Measurements from ENCODE around the gene KIF14.
"Not testable (repeated sequence)": the region's sequence is repeated elsewhere in the genome, so short reads cannot be mapped to it uniquely, and the experiment has no call there.

KIF14 gene

DNA sequence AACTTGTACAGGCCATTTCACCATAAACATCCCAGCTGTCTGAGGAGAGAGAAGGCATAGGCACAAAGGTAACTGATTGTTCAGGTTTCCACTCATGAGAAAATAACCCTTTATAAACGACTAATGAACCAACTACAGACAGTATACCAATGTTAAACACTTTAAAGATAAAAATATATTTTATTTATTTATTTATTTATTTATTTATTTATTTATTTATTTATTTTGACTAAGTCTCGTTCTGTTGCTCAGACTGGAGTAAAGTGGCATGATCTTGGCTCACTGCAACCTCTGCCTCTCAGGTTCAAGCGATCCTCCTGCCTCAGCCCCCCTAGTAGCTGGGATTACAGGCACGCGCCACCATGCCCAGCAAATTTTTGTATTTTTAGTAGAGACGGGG is 67.8 kb downstream of the KIF14 start:
- H3K4me3 ChIP-seq (ENCODE audit: low read length): not testable (repeated sequence)

DNA sequence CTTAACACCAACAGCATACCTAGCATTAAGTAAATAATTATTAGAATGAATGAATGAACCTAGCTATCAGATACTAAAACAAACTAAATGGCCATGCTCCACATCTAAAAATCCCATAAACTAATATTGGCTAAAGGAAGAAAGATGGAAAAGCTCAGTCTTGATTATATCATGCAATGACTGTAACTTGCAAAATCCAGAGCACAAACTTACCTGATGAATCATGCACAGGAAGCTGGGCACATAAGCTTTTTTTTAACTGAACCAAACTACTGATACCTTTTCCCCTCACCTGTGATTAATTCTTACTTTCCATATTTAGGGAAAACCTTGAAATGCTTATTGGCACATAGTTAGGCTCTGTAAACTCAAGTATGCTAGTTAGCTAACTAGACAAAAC is 70.2 kb downstream of the KIF14 start:
- no peak overlapping the region for H3K4me3 ChIP-seq (ENCODE audit: low read length)
- no peak for DNase-seq (ENCODE audit: low read depth, low spot score)

More for the DNA sequence above, 67.8 kb downstream of the KIF14 start:
- not testable (repeated sequence) for DNase-seq (ENCODE audit: low read depth, low spot score)

GRCh38 chr1:200547386-200547785 is 73.2 kb downstream of the KIF14 start:
- H3K4me3 ChIP-seq (ENCODE audit: low read length): no peak overlapping the region
- DNase-seq (ENCODE audit: low read depth, low spot score): no peak

GRCh38 chr1:200546577-200546976 is 74.0 kb downstream of the KIF14 start:
- no peak overlapping the region for H3K4me3 ChIP-seq (ENCODE audit: low read length)
- no peak for DNase-seq (ENCODE audit: low read depth, low spot score)

DNA sequence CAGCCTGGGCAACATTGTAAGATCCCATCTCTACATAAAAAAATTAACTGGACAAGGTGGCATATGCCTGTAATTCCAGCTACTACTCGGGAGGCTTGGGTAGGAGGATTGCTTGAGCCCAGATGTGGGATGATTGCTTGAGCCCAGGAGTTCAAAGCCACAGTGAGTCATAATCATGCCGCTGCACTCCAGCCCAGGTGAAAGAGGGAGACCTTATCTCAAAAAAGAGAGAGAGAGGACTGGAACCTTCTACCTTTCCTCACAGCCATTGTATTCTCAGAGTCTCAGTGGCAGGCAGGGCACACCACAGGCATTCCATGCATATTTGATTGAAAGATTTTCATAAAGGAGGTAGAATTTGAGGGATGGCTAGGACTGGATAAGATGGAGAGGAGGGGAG is 78.4 kb downstream of the KIF14 start:
- no peak for DNase-seq (ENCODE audit: low read depth, low spot score)

GRCh38 chr1:200540281-200540680 is 80.3 kb downstream of the KIF14 start:
- H3K4me3 ChIP-seq (ENCODE audit: low read length): no peak overlapping the region
- DNase-seq (ENCODE audit: low read depth, low spot score): no peak

More for the DNA sequence above, 78.4 kb downstream of the KIF14 start:
- no peak overlapping the region for H3K4me3 ChIP-seq (ENCODE audit: low read length)

DNA sequence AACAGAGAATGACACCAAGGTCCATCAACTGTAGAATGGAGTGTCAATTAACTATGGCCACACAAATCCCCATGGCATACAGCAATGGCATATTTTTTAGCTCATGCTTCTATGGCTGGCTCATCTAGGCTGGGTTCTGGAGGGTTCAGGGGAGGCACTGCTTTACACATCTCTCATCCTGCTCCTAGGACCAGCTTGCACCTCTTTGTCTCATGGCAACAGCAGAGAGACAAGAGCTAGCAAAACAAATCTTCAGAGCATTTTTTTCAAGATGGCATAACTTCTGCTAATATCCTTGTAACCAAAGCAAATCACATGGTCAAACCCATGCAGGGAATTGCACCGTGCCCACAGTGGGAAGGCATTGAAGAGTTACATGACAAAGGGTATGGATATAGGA is 82.4 kb downstream of the KIF14 start:
- DNase-seq (ENCODE audit: low read depth, low spot score): no peak
- H3K4me3 ChIP-seq (ENCODE audit: low read length): no peak overlapping the region

DNA sequence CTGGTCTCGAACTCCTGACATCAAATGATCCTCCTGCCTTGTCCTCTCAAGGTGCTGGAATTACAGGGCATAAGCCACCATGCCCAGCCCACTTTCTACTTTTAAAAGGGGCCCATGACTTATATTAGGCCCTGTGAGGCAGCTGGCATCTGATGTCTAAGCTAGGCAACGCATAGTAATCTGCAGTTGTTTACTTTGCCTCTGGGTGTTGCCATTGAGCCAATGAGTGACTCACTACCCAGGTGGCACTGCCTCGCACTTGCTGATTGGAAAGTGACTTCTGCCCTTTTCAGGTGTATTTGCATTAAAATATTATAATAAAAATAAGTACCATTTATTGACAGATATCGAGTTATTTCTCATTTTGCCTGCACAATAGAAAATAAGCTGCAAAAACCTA is 84.9 kb downstream of the KIF14 start:
- peak; percentile 58 for DNase-seq (ENCODE audit: low read depth, low spot score)
- no peak overlapping the region for H3K4me3 ChIP-seq (ENCODE audit: low read length)

DNA sequence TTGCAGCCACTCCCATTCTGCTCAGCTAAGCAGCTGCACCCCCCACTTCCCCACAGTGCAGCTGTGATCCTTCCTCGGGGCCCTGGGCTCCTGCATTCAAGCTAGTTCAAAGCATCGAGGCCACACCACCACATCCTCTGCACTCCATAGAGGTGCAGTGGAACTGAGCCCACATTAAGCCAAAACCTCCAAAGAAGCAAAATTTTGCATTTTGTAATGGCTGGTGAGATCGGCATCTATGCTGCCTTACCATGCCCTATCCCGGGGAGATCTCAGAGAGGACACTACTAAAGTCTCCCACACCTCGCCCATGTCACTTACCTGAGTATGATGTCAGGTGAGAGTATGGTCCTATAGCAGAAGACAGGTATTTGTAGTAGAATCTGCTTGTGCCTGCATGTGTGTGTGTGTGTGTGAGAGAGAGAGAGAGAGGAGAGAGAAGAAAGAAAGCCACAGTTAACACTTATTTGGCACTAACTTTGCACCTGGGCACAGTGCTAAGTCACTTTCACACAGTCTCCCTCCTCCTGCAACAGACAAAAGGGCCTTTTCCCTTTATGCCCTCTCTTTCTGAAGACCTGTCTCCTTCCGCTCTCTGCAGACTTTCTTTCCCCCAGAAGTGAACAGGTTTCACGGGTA is 89.8 kb downstream of the KIF14 start:
- H3K4me3 ChIP-seq (ENCODE audit: low read length): peak overlapping the region; percentile 55
- DNase-seq (ENCODE audit: low read depth, low spot score): peak; percentile 99

DNA sequence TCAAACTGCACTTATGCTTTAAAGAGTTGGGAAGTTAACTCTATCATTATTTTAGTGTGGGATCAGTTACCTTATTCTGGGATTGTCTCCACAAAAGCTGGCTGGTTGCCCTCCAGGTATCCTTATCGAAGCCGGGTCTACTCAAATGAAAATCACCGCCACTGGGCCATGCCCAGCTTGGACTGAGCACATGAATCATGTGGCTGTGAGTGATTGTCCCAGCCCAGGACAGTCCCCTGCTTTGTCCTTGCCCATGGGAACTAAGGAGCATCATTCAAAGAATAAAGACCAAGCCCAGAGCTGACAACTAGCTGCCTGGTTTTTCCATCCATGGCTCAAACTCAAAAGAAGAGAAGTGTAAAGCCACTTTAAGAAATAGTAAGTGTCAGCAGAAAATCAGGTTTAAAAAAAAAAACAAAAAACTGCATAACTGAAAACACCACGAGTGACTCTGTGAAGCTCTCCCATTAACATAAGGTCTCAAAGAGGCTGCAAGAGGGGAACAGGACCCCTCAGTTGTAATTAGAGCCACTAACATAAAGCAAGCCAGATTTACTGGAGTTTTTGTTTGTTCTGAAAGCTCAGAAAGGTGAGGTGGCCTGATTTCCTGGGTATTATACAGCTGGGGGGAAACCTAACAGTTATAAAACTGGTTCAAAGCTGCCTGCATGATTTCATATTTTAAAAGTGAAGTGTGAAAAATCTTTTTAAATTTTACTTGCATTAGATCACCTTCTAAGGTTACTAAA is 91.5 kb downstream of the KIF14 start:
- DNase-seq (ENCODE audit: low read depth, low spot score): no peak
- no peak overlapping the region; the same call in 1 of the 2 replicates for H3K4me3 ChIP-seq (ENCODE audit: low read length)

DNA sequence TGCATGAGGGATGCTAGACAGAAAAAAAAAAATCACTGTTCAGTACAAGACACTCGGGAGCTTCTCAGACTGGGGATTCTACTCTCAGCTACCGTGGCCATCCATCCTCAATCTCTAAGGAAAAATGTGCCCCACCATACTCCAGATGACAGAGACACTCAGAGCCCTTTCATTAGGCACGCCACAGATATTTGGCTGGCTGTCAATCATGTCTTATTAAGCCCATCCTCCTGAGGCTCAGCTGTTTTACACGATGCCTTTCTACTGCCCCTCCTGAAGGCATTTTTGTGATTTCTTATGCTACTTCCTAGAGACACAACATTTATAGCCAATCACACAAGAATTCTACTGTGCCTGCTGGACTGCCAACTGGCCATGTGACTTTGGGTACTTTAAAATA is 92.9 kb downstream of the KIF14 start:
- no peak for DNase-seq (ENCODE audit: low read depth, low spot score)
- no peak overlapping the region for H3K4me3 ChIP-seq (ENCODE audit: low read length)

- no peak for DNase-seq (ENCODE audit: low read depth, low spot score)
- no peak overlapping the region for H3K4me3 ChIP-seq (ENCODE audit: low read length)
These were observed 93.6 kb downstream of the KIF14 start for GRCh38 chr1:200526709-200527612.

DNA sequence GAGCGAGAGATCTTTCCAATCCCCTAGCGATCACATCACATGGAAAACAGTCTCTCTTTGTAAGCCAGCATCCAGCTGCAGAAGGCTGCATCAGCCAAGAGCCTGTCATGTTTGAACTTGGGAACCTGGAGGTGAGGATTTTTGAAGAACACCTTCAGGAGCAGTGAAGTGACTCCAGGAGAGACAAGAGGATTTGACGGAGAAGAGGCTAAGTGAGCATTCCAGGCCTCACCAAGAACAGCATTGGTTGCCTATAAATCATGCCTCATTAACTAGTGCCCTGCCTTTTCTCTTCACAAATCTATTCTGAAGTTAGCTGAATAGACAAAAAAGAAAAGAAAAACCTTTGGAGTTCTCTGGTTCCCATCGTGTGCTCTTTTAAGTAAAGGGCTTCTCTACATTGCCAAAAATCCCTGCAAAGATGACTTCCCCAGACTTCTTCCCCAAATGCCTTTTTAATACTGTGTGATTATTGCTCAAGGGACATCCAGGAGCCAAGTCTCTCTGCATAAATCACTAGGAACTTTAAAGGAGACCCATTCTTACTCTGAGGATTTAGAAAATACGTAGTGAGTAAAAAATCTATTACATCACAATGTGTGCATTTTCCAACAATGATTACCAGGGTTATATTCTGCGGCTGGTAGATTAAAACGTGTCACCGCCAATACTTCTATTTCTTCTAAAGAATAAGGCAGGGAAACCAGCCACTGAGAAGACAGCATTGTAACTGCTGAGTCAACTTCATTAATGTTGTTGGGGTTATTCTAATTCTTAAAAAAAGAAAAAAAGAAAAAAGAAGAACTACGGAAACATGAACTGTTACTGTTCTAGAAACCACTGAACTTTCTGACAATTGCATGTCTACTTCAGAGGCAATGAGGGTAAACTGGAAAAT is 95.2 kb downstream of the KIF14 start:
- no peak for DNase-seq (ENCODE audit: low read depth, low spot score)
- no peak overlapping the region for H3K4me3 ChIP-seq (ENCODE audit: low read length)

GRCh38 chr1:200524551-200524950 is 96.0 kb downstream of the KIF14 start:
- DNase-seq (ENCODE audit: low read depth, low spot score); H3K4me3 ChIP-seq (ENCODE audit: low read length): not testable (repeated sequence)

DNA sequence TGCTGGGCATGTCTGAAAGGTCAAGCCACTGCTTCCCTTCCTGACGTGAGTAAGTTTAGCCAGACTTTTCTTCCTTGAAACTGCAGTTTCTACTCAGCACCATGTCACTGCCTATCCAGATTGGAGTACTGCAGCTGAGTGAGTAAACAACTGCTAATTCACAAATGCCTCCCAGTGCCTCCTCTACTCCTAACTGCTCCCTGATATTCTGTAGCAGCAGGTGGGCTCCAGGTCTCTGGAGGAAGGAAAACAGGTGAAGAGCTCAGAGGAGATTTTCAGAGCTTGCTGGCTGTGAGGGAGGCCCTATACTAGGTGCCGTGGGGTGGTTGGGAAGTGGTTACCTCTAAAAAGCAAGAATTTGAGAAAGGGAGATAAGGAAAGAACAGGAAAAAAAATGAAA is 96.5 kb downstream of the KIF14 start:
- no peak for DNase-seq (ENCODE audit: low read depth, low spot score)
- H3K4me3 ChIP-seq (ENCODE audit: low read length): no peak overlapping the region

DNA sequence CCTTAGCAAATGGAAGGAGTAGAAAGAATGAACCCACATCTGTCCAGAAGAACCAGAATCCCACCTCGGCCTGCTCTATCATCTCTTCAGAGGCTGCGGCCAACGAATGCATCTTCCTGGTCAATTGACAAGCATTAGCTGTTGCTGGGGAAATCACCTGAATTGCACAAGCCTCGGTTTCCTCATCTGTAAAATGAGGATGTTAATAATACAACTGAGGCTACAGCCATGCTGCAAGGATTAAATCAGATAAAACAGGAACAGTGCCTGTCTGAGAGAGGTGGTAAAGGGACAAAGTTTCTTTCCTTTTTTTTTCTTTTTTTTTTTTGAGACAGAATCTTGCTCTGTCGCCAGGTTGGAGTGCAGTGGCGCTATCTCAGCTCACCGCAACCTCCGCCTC is 99.8 kb downstream of the KIF14 start:
- H3K4me3 ChIP-seq (ENCODE audit: low read length): no peak overlapping the region
- DNase-seq (ENCODE audit: low read depth, low spot score): no peak

DNA sequence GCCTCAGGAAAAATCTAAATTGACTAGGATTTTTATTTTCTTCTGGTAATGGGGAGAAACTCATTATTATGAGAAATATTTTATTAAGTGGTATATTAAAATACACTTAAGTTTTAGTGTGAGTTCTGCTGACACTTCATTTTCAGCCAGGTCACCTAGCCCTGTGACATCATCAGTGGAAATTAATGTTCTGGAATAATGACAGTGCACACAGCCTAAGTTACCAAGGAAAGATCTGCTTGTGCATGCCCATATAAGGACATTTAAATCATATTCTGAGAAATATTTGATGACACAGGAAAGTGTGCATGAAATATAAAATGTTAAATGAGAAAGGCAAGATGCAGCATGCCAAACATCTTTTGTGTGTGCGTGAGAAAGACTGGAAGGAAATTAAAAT is 102.0 kb downstream of the KIF14 start:
- no peak for DNase-seq (ENCODE audit: low read depth, low spot score)
- no peak overlapping the region for H3K4me3 ChIP-seq (ENCODE audit: low read length)

DNA sequence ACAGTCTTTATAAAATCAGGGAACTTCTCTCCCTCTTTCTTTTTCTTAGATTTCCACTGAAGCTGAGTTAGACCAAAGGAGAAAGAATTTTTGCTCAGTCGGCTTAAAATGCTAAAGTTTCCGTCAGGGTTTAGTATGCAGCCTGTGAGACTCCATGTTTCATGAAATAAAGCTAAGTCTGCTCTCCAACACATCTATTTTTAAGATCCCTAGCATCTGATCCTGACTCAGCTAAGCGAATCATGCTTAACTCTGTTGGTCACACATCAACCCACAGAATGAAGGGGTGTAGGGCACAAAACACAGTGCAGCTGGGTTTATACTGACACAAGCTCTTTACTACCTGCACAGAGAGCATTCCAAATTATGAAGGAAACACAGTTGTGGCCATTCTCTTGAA is 108.4 kb downstream of the KIF14 start:
- H3K4me3 ChIP-seq (ENCODE audit: low read length): no peak overlapping the region
- no peak for DNase-seq (ENCODE audit: low read depth, low spot score)

GRCh38 chr1:200510228-200510623 is 110.3 kb downstream of the KIF14 start:
- H3K4me3 ChIP-seq (ENCODE audit: low read length): no peak overlapping the region
- DNase-seq (ENCODE audit: low read depth, low spot score): peak; percentile 73
